NCI-H2081 treated with DMSO at 0.1 percent for 48 hours (cell line): ENCODE results near the gene CSNK2B.

ENCODE experiments used
- DNase-seq: peaks from one replicate; lab custom pipeline; 2025; lab: John Stamatoyannopoulos, UW

The CSNK2B gene

DNA sequence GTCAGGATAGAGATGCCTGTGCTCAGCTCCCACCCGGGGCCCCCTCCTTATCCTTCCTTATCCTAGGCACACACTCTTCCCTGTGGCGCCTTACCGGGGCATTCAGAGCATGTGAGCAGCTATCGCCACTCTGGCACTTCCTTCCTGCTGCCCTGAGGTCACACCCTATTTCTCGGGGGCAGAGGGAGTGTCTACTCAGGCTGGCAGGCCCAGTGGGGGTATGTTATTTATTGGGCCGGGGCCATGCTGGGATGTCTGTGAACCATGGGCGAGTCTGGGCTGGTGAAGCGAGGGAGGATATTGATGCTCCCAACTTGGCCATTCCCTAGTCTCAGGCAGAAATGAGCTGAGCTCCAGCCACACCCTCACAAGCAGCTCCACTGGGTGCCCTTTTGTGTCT is 45.4 kb downstream of the CSNK2B start:
- no peak for DNase-seq

- DNase-seq = no peak
Measured at GRCh38 chr6:31712296-31712695, 46.4 kb downstream of the CSNK2B start.

- no peak for DNase-seq
Measured at GRCh38 chr6:31713465-31713864, 47.6 kb downstream of the CSNK2B start.

DNA sequence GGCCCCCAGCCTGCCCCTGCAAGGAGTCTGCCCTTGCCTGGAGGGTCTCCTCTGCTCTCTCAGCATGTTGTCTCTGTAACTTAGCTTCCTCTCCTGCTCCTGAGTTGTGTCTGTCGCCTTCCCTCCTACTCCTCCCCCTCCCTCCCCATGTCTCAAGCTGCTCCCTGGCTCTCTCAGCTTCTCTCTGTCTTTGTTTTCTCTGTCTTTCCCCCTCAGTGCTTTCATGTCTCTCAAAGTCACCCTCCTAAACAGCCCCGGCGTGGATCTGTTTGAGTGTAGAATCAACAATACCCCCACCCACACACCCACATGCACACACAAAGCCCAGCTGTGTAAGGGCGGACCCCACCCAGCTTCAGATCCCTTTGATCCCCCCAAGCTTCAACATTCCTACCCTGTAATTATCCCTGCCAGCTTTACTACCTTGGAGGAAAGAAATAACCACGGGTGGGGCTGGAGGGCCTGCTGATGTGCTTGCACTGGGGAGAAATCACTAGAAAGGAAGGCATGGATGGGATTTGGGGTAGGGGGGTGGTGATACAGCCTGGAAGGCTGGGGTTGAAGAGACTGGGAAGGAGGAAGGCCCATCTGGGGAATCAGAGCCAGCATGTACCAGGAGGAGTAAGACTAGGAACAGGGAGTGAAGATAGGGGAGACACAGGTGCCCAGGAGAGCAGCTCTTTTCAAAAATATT is 48.3 kb downstream of the CSNK2B start:
- DNase-seq = no peak

DNA sequence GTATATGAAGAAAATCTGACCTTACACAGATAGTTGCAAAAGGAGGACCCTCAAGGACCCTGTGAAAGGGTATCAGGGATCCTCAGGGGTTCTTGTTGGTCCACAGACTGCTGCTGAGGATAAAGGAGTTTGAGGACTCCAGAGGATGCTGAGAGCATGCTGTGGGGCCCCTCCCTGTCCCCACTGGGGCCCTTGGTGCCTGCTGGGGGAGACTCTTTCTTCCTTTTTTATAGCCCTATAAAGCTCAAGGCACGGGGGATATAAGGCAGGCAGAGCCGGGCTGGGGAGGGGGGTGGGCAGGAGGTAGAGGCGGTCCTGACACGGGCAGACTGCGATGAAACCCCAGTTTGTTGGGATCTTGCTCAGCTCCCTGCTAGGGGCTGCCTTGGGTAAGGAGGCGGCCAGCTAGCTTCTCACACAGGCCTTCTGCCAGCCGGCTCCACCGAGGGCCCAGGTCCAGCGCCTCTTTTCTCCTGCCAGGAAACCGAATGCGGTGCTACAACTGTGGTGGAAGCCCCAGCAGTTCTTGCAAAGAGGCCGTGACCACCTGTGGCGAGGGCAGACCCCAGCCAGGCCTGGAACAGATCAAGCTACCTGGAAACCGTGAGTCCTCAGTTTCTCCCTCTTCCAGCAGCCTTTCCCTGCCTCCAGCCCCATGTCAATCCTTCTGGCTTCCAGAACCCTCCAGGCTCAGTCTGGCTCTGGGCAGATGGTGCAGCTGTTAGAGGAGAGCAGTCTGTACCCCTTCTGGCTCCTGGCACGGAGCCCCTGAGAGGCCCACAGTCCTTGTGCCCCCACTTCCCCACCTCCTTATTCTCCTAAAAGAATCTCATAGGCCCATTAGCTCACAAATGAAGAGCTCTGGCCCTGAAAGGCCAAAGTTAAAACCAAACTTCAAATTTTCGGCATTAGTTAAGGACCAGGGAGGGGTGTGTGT is 49.4 kb downstream of the CSNK2B start, which contains the start of gene LY6G6D:
LY6G6D (plus strand) TSS at position 327 of the 937 bp plus-strand sequence; CDS start at position 335, 8 bp downstream.
- DNase-seq = no peak

DNA sequence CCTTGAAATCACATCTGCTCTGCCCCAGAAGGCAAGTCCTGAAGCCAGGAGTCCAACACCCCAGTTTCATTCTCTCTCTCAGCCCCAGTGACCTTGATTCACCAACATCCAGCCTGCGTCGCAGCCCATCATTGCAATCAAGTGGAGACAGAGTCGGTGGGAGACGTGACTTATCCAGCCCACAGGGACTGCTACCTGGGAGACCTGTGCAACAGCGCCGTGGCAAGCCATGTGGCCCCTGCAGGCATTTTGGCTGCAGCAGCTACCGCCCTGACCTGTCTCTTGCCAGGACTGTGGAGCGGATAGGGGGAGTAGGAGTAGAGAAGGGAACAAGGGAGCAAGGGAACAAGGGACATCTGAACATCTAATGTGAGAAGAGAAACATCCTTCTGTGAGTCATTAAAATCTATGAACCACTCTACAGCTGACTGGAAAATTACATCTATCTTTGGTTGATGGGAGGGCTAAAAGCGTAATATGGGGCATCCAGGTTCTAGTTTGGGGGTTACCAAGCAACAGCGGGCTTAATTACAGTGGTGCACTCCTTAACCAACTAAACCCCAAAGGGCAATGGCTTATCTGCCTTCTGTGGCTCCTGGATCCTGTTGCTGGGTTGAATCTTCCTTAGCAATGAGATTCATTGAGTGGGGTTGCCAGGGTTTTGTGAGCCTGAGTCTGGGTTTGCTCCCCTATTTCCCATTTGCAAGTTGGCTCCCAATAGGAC is 51.8 kb downstream of the CSNK2B start:
- no peak for DNase-seq

- no peak for DNase-seq
Measured at GRCh38 chr6:31718265-31718664, 52.4 kb downstream of the CSNK2B start.

DNA sequence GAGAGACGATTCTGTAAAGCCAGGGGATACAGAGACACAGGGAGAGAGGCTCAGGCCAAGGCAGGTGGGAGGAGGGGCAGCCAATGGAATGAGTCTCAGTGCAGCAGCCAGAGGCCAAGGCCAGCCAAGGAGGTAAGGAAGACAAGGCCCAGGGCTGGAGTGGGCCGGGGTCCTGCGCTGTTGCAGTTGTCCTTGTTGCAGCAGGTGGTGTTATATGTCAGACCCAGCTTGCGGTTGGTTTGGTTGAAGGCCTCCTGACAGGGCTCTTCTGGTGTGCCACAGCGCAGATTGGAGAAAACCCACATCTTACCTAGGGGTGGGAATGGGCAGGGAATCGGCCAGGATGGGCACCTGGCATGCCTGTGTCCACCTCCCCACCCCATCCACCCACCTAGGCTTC is 53.1 kb downstream of the CSNK2B start:
- no peak for DNase-seq
